HL-60/S4 treated with retinoic acid at 250 ng/mL for 4 days and 3 days (cell line): ENCODE results near the gene STAM.

Experiments used
- in situ Hi-C: fragments of 300-500 bp; cut with MboI; formaldehyde crosslinking; loops from 2 replicates; pipeline ENCODE4 v1.7.0; 2022; ENCODE audit warnings: low sequenced_read_pairs

Gene STAM

GRCh38 chr10:17645621-17646345 is 1.8 kb downstream of the STAM start:
- in situ Hi-C loops = no loop called here

DNA sequence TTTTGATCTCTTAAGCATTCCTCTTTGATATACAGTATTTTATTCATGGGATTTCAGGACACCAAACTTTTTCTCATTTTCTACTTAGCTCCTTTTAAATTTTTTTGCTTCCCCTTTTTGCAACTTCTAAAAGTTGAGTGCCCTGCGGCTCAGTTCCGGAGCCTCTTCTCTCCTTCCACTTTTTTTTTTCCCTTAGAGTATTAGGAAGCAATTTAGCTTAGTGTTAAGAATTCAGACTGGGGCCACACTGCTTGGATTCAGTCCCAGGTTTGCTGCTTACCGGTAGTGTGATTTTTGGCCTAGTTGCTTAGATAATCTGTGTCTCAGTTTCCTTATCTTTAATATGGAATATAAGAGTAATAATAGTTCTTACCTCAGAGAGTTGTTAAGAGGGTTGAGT is 3.4 kb downstream of the STAM start:
- in situ Hi-C loops = no loop called here

GRCh38 chr10:17648243-17649035 is 4.5 kb downstream of the STAM start:
- in situ Hi-C loops = no loop called here

DNA sequence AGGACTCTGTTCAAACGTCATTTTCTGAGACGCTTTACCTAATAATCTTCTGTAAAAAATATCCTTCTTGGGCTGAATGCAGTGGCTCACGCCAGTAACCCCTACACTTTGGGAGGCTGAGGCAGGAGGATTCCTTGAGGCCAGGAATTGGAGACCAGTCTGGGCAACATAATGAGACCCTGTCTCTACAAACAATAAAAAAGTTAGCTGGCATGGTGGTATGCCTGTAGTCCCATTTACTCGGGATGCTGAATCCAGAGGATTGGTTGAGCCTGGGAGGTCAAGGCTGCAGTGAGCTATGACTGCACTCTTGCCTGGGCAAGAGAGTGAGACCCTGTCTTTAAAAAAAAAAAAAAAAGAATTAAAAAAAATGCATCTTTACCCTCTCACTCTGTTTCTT is 5.1 kb downstream of the STAM start:
- in situ Hi-C loops = no loop called here

DNA sequence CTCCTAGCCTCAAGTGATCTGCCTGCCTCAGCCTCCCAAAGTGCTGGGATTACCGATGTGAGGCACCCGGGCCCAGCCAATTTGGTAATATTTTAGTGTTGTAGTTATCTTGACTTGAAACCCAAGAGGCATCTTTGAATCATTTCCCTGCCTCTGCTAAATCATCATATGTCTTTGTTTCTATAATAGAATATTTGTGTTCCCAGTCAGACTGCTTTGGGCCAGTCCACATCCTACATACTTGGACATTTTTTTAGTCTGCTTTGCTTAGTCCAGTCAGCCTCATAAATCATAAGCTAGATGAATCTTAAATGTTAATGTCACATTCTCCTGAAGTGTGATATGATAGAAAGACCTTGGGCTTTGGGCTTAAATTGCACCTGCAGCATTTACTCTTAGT is 5.9 kb downstream of the STAM start:
- in situ Hi-C loops = no loop called here

- in situ Hi-C loops = no loop called here
Observed at GRCh38 chr10:17650416-17650815, 6.5 kb downstream of the STAM start.

- in situ Hi-C loops = no loop called here
Observed at GRCh38 chr10:17651896-17652295, 7.9 kb downstream of the STAM start.

DNA sequence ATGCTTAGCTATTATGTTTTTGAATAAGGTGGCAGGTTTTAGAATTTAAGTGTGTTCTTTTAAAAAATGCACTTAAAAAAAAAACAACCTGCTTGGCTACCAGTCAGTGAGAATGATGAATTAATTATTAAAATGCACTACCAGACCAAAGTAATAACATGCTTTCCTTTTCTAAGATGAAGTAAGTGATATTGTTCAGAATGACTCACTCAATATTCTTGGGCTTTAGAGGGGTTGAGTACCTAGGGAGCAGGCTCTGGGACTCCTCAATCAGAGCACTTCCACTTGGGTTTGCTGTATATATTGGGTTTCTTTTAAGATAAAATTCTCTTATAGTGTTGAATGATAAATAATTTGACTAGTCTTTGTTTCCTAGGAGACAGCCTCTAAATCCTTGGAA is 8.6 kb downstream of the STAM start:
- in situ Hi-C loops = no loop called here

DNA sequence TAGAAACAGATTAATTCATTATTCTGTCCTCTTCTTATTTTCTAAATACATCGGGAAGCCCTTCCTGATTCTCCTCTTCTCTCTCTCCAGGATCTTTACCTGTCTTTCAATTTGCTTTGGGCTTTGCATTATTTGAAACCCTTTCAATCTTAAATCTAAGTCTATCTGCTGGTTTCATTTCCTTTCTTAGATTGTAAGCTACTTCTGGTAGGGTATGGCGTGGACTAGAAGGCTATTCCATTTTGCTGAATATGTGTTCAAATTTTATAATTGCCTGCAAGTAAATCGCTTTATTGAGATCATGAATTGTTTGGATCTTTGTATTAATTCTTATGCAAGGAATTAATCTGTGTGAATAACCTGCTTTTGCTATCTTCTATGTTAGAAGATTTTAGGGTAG is 11.1 kb downstream of the STAM start:
- in situ Hi-C loops = no loop called here

DNA sequence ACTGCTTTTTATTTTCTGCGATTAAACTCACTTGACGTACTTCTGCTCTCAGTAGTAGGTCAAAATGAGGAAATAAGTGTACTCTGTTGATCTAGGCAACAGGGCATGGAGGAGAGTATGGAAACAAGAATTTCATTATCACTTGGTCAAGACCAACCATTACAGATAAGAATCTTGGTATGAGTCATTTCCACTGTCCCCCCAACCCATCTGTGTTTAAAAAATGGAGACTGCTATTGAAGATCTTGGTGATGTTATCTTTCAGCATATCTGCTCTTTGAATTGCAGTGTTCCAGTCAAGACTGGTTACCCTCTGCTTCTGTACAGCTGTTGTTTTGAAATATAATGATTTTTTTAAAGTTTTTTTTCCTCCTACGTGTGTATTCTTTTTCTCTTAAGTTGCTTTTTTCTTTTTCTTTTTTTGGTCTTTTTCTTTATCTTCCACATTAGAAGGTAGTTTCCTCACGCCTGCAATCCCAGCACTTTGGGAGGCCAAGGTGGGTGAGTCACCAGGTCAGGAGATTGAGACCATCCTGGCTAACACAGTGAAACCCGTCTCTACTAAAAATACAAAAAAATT is 11.7 kb downstream of the STAM start:
- in situ Hi-C loops = no loop called here

DNA sequence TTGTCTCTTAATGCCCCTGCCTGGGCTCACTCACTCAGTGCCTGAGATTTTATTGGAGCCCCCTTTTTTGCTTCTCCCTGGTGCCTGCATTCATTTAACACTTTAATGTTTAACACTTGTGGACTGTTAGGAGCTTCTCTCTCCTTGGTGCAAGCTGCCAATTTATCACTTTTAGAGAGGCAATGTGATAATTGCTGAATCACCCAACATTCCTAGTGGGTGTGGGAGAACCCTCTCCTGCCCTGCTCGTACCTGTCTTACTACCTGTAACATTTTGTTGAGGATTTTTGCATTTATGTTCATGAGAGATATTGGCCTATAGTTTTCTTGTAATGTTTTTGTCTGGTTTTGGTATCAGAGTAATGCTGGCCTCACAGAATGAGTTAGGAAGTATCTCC is 13.2 kb downstream of the STAM start:
- in situ Hi-C loops = no loop called here

- in situ Hi-C loops = no loop called here
Observed at GRCh38 chr10:17659365-17659764, 15.4 kb downstream of the STAM start.

DNA sequence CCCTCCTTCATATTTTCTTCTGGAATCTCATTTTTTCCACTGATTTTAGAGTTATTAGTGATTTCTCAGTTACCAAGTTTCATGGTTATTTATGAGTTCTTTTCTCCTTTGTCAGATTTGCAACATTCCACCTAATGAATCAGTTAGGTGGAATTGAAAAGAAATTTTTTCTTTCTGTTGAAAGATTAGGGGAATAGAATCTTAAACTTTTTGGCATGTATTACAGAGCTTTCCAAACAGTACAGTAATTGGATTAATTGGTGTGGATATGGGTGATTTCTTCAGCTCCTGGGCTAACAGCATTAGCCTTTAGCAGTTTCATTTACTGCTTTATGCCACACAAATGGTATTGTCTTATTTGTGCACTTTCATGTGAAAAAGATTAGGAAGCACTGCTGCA is 17.0 kb downstream of the STAM start:
- in situ Hi-C loops = no loop called here

GRCh38 chr10:17661510-17661909 is 17.6 kb downstream of the STAM start:
- in situ Hi-C loops = no loop called here

DNA sequence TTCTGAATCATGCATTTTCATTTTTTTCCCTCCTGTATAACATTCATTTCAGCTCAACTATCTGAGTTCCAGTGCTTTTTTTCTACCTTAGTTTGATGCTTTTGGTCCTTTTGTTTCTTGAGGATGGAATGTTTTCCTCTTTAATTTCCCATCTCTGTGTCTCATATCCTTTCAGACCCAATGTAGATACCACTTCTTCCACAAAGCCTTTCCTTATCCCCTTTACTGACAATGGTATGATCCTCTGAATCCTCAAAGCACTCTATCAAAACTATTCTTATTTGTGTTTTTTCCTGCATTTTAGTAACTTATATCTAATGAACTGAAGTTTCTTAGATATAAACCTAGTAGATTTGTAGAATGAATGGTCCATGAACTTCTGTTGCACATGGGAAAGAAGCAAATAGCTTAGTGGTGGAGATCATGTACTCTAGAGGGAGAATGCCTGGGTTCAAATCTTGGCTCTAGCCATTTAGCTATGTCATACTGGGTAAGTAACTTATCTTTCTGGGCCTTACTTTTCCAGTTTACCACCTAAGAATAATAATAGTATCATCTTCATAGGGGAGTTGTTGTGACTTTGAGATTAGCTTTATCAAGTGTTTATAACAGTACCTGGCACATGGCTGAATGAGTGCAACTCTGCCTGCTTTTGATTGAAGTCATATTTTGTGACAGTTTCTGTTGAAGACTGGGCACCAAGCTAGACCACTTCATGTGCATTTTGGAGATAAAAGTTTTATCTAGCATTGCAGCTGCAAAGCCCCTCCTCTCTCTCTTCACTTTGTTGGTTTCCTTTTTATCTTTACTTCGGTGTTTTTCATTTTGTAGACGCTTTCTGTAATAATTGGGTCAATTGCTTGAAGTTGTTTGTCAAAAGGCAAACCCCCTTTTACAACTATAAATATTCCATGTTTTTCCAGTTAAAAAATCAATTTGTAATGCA is 18.5 kb downstream of the STAM start:
- in situ Hi-C loops = no loop called here

GRCh38 chr10:17663450-17663849 is 19.5 kb downstream of the STAM start:
- in situ Hi-C loops = no loop called here

DNA sequence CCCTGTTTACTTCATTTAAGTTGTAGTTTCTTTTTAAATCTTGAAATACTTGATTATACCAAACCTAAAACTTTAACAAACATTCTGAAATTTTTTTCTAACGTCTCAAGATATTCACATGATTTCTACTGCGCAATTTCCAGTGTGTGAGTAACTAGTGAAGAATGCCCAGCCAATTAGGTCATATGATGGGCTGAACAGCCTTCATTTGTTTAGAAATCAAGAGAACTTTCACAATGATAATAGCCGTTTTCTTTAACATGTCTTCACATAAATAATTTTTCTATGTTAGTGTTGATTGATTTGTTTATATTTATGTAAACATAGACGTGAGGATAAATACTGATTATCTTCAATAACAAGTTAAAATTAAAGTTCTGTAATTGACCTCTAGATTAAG is 21.8 kb downstream of the STAM start:
- in situ Hi-C loops = no loop called here

GRCh38 chr10:17668435-17669184 is 24.7 kb downstream of the STAM start:
- in situ Hi-C loops = no loop called here

DNA sequence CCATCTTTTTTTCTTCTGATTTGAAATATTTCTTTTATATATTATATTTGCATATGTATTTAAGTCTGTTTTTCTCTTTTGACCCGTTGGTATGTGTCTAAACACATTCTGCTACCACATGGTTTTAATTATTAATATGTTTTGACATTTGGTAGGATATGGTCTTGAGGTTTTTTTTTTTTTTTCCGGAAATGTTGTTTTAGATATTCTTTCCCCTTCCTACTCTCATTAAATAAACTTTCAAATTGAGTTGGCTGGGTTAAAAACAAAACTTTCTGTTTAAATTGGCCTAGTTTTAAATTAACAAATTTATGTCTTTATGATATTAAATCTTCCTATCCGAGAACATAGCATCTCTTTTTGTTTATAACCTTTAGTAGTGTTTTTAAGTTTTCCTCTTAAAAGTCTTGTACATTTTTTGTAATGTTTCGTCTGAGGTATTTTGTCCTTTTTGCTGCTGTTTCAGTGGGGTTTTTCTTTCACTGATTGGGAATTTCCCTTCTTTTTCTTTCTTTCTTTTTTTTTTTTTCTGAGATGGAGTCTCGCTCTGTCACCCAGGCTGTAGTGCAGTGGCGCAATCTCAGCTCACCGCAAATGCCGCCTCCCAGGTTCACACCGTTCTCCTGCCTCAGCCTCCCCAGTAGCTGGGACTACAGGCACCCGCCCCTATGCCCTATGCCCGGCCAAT is 25.4 kb downstream of the STAM start:
- in situ Hi-C loops = no loop called here

DNA sequence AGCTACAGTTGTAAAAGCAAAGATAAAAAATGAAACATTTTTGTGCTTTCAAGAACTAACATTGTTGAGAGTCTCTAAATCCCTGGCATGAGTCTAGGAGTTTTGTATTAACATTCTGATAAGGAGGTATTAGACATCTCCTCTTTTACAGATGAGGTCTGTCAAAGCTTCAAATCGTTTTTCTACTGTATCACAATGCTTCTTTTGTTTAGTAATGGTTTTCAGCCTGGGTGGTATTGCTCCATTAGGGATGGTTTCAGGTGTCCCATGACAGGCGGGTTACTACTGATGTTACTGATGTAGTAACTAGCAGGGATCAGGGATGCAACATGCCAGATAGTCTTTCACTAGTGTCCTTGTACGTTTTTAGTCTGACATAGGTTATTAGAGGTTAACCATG is 27.4 kb downstream of the STAM start:
- in situ Hi-C loops = no loop called here
